ENCODE measurements around the gene ATP2A1.

The ATP2A1 gene

GRCh38 chr16:28904828-28905227, 26.5 kb downstream of the ATP2A1 start:
- DNase-seq (ENCODE audit: low read depth), result no peak
- H3K4me3 ChIP-seq (replicated peaks; ENCODE audit: low read depth, low read length), result no peak overlapping the region
- TF ChIP-seq CTCF (IDR thresholded peaks at IDR 0.05; ENCODE audit: low read length, missing control alignments), result no peak

- TF ChIP-seq CTCF (IDR thresholded peaks at IDR 0.05; ENCODE audit: low read length, missing control alignments), result no peak
- no peak overlapping the region for H3K4me3 ChIP-seq (replicated peaks; ENCODE audit: low read depth, low read length)
- no peak for DNase-seq (ENCODE audit: low read depth)
Measured at GRCh38 chr16:28905229-28905754, 27.0 kb downstream of the ATP2A1 start.

- no peak overlapping the region for H3K4me3 ChIP-seq (replicated peaks; ENCODE audit: low read depth, low read length)
- TF ChIP-seq CTCF (IDR thresholded peaks at IDR 0.05; ENCODE audit: low read length, missing control alignments), result no peak
Measured at GRCh38 chr16:28905800-28906372, 27.6 kb downstream of the ATP2A1 start.

GRCh38 chr16:28910086-28911031, 32.1 kb downstream of the ATP2A1 start:
- no peak for DNase-seq (ENCODE audit: low read depth)

More at GRCh38 chr16:28905800-28906372, 27.6 kb downstream of the ATP2A1 start:
- DNase-seq (ENCODE audit: low read depth), result no peak

GRCh38 chr16:28912558-28912957, 34.3 kb downstream of the ATP2A1 start:
- no peak for DNase-seq (ENCODE audit: low read depth)
- H3K4me3 ChIP-seq (replicated peaks; ENCODE audit: low read depth, low read length), result no peak overlapping the region
- no peak for TF ChIP-seq CTCF (IDR thresholded peaks at IDR 0.05; ENCODE audit: low read length, missing control alignments)

More at GRCh38 chr16:28910086-28911031, 32.1 kb downstream of the ATP2A1 start:
- H3K4me3 ChIP-seq (replicated peaks; ENCODE audit: low read depth, low read length), result no peak overlapping the region
- no peak for TF ChIP-seq CTCF (IDR thresholded peaks at IDR 0.05; ENCODE audit: low read length, missing control alignments)

- H3K4me3 ChIP-seq (replicated peaks; ENCODE audit: low read depth, low read length), result no peak overlapping the region
- DNase-seq (ENCODE audit: low read depth), result no peak
- no peak for TF ChIP-seq CTCF (IDR thresholded peaks at IDR 0.05; ENCODE audit: low read length, missing control alignments)
Measured at GRCh38 chr16:28913946-28914724, 35.8 kb downstream of the ATP2A1 start.
